HUES6 (cell line): ENCODE results near the gene HSP90B1.

Experiments used
- H3K27ac ChIP-seq: 2 replicates; pipeline ENCODE4 v1.7.0; 2013; ENCODE audit warnings: low read depth, mild to moderate bottlenecking, low read length, inconsistent platforms
- H3K27me3 ChIP-seq: 2 replicates; pipeline ENCODE4 v1.6.1; 2013; ENCODE audit warnings: low read length; ENCODE audit not compliant: control insufficient read depth, insufficient read depth
- H3K36me3 ChIP-seq: 2 replicates; pipeline ENCODE4 v1.6.1; 2013; ENCODE audit warnings: low read length; ENCODE audit not compliant: control insufficient read depth, insufficient read depth
- H3K4me1 ChIP-seq: 2 replicates; pipeline ENCODE4 v1.6.1; 2013; ENCODE audit warnings: low read length; ENCODE audit not compliant: control insufficient read depth, insufficient read depth
- H3K4me3 ChIP-seq: 2 replicates; pipeline ENCODE4 v1.5.1; 2013; ENCODE audit warnings: low read depth, low read length
- H3K9ac ChIP-seq: one replicate; pipeline ENCODE4 v1.6.1; 2013; ENCODE audit warnings: mild to moderate bottlenecking, low read length
- H3K9me3 ChIP-seq: 2 replicates; pipeline ENCODE4 v1.6.1; 2013; ENCODE audit warnings: low read depth, low read length; ENCODE audit not compliant: control insufficient read depth, insufficient read depth

HSP90B1 gene

DNA sequence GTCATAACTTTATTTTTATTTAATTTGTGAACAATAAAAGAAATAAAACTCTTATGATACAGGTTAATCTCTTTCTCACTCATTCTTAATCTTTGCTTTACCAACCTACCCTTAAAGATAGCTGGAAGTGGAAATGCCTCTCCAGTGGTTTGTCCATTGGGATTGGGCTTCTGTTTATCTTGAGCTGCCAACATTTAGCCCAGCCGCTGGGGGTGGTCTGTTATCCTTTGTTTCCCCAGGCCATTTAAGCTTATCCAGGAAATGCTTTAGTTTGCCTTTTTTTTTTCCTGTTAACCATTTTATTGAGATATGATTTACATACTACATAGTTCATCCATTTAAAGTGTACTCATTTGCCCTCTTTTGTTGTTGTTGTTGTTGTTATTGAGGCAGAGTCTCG lies 43.7 kb downstream of the HSP90B1 start:
- H3K36me3 ChIP-seq, result peaks cover 39% of the 10 kb centered on the region
- no peak overlapping the region for H3K9ac ChIP-seq
- H3K9me3 ChIP-seq, result no peaks in the 10 kb centered on the region
- H3K27me3 ChIP-seq, result no peaks in the 10 kb centered on the region
- no peak overlapping the region for H3K4me3 ChIP-seq
- no peak overlapping the region for H3K27ac ChIP-seq
- no peaks in the 10 kb centered on the region for H3K4me1 ChIP-seq

DNA sequence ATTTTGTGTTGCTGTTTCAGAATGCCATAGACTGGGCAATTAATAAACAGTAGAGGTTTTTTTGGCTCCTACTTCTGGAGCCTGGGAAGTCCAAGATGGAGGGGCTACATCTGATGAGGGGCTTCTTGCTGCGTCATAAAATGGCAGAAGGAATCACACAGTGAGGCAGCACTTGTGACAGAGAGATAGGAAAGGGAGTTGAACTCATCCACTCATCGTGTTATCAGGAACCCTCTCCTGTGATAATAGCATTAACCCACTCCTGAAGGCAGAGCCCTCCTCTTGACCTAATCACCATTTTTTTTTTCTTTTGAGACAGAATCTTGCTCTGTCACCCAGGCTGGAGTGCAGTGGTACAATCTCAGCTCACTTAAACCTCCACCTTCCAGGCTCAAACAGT lies 45.2 kb downstream of the HSP90B1 start:
- Histone ChIP-seq H3K9me3 (no peaks in the 10 kb centered on the region), H3K27ac (0 out of 2 replicates have a peak overlapping the region, but pooled peaks have one; percentile 47), H3K9ac (no peak overlapping the region), H3K4me3 (no peak overlapping the region), H3K27me3 (no peaks in the 10 kb centered on the region), H3K4me1 (no peaks in the 10 kb centered on the region), H3K36me3 (peaks cover 41% of the 10 kb centered on the region)

DNA sequence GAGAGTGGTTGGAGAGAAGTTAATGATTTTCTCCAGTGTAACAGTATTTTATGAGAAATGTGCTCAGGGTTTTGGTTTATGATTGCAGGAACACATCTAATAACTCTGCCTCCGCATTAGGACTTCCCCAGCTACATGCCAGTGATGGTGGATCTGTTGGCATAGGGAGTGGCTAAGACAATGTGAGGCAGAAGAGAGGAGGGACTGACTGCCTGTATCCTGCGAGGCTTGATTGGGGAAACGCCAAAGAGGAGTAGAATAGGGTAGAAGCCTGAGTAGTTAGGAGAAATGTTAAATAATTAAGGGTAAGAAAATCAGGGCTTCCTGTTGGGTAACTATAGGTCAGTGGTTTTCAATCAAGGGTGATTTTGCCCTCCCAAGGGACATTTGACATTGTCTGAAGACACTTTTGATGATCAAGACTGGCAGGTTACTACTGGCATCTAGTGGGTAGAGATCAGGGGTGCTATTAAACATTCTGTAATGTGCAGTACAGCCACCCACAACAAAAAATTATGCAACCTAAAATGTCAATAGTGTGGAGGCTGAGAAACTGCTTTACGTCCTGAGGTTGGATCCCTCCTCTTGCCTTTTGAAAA lies 48.3 kb downstream of the HSP90B1 start:
- Histone ChIP-seq H3K4me1 (no peaks in the 10 kb centered on the region), H3K27me3 (no peaks in the 10 kb centered on the region), H3K27ac (no peak overlapping the region), H3K9ac (no peak overlapping the region), H3K9me3 (no peaks in the 10 kb centered on the region), H3K36me3 (peaks cover 68% of the 10 kb centered on the region), H3K4me3 (no peak overlapping the region)

DNA sequence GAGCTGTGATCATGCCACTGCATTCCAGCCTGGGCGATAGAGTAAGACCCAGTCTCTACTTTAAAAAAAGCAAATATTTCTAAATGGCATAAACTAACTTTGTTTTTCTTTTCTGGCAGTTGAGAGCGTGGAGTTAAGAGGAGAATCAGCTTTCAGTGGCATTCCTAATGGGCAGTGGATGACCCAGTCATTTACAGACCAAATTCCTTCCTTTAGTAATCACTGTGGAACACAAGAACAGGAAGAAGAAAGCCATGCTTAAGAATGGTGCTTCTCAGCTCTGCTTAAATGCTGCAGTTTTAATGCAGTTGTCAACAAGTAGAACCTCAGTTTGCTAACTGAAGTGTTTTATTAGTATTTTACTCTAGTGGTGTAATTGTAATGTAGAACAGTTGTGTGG lies 56.6 kb downstream of the HSP90B1 start:
- no peaks in the 10 kb centered on the region for H3K27me3 ChIP-seq
- peaks cover 59% of the 10 kb centered on the region for H3K36me3 ChIP-seq
- H3K9me3 ChIP-seq, result no peaks in the 10 kb centered on the region
- no peaks in the 10 kb centered on the region for H3K4me1 ChIP-seq
- H3K4me3 ChIP-seq, result no peak overlapping the region
- no peak overlapping the region for H3K9ac ChIP-seq
- H3K27ac ChIP-seq, result no peak overlapping the region

DNA sequence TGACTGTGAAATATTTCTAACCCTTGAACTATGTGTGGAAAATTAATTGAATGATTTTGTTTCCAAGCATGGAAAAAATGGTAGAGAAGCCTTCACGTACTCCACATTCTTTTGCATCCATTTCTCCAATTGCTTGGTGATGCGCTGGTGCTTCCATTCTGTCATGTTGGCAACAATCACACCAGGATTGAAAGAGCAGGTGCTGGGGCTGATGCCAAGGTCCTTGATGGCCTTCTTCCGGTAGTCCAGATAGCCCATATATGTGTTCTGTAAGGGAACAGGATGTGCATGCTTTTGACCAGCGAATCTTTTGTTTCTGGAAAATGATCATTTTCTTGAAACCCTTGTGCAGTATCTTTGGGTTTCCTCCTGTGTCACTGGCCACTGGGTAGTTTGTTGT lies 64.0 kb downstream of the HSP90B1 start:
- Histone ChIP-seq H3K27me3 (no peaks in the 10 kb centered on the region), H3K36me3 (peaks cover 2% of the 10 kb centered on the region), H3K9ac (no peak overlapping the region), H3K9me3 (no peaks in the 10 kb centered on the region), H3K27ac (no peak overlapping the region), H3K4me3 (no peak overlapping the region), H3K4me1 (no peaks in the 10 kb centered on the region)

DNA sequence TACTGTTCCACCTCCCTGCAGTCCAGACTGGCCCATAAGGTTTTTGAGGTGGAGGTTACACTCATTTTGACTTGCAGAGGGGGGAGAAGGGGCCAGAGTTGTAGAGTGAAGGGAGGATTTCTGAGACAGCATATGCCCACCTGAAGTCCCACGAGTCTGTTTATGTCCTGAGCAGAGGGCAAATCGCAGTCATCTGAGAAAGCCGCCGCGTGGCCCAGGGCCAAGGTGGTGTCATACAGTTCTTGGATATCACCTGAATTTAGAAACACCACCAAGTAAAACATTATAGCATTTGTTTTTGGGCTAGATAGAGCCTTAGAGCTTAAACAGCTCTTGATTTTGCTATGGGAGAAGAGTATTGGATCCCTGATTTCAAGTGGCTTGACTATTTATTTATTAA lies 66.4 kb downstream of the HSP90B1 start:
- H3K9me3 ChIP-seq, result no peaks in the 10 kb centered on the region
- H3K36me3 ChIP-seq, result no peaks in the 10 kb centered on the region
- no peaks in the 10 kb centered on the region for H3K4me1 ChIP-seq
- no peak overlapping the region for H3K4me3 ChIP-seq
- no peak overlapping the region for H3K9ac ChIP-seq
- H3K27me3 ChIP-seq, result no peaks in the 10 kb centered on the region
- H3K27ac ChIP-seq, result no peak overlapping the region

DNA sequence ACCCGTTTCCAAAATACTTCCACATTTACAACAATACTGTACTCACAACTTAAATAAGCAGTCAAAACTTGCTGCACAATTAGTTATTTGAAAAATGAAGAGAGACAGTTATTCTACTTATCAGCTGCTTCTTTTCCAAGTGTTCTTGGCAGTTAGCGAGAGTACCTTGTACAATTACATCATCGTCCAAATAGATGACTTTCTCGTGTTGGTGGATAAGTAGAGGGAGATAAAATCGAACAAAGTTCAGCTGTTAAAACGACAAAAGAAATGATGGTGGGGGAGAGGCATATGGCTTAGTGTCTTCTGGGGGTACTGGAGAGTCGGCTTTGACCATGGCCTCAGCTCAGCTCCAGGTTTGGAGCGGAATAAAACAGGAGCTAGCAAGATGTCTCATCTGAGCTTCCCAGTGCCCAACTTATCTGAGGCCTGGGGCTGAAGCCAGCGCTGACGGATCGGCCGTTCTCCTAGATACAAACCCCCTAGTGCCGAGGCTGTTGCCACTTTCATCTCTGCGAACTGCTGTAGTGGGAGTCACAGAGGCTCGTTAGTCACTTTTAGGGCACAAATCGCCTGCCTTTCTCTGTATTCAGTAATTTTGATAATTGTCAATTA lies 67.2 kb downstream of the HSP90B1 start:
- H3K27ac ChIP-seq, result no peak overlapping the region
- H3K9ac ChIP-seq, result no peak overlapping the region
- no peaks in the 10 kb centered on the region for H3K27me3 ChIP-seq
- H3K36me3 ChIP-seq, result no peaks in the 10 kb centered on the region
- H3K9me3 ChIP-seq, result no peaks in the 10 kb centered on the region
- H3K4me3 ChIP-seq, result no peak overlapping the region
- no peaks in the 10 kb centered on the region for H3K4me1 ChIP-seq
